Hematopoietic multipotent progenitor cell treated with erythropoietin and hydrocortisone succinate and interleukin-3 and kit ligand, for 15 days (in vitro differentiated cells): Measurements from ENCODE around the gene PANK1.
"Not testable (repeated sequence)": the region's sequence is repeated elsewhere in the genome, so short reads cannot be mapped to it uniquely, and the experiment has no call there.

Experiments
- DNase-seq: peaks from one replicate; pipeline ENCODE4 v3.0.0-alpha.2; 2015; ENCODE audit warnings: low spot score

Gene PANK1

DNA sequence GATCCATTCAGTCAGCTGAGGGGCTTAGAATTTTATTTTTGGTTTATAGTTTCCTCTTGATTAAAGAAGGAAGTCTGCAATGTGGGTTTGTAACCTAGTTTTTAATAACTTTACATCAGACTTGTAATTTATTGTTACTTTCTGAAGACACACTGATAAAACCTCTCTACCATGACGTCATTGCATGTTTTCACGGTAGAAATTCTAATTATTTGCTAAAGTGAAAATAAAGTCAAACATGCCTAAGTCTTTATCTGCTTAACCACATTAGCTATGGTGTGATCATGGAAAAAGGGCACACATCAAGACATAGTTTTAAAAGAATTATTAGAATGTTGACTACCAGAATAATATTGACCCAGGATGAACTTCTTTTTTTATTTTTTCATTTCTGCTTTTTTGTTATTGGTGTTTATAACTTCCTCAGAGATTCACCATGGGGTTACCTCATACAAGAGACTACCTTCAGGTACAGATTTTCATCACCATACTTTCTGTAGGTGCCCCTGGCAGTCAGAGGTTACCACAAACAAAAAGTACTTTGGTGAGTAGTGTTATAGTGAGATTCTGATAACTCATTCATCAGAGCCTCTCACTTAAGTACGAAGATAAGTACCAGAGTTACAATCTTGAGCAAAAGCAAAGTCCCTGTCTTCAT is 7.0 kb upstream of the PANK1 start:
- no peak for DNase-seq

DNA sequence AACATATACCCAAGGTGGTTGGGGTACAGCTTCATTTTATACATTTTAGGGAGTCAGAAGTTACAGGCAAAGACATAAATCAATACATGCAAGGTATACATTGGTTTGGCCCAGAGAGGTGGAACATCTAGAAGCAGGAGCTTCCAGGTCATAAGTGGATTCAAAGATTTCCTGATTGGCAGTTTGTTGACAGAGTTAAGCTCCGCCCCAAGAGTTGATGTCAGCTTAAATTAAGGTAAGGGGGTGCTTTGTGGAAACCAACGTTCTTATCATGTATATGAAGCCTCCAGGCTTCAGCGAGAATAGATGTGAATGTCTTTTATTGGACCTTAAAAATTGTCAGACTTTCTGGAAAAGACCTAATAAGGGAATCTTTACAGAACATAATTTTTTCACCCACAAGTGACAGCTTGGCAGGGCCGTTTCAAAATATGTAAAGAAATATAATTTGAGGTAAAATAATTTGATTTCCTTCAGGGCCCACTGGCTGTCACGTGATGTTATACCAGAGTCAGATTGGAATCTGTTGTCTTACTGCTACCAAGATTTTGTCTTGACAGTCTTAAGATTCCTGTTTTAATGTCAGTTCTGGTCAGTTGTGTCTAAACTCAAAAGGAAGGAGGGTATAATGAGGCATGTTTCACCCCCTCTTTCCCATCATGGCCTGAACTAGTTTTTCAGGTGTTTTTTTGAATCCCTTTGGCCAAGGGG is 6.3 kb upstream of the PANK1 start:
- no peak for DNase-seq

DNA sequence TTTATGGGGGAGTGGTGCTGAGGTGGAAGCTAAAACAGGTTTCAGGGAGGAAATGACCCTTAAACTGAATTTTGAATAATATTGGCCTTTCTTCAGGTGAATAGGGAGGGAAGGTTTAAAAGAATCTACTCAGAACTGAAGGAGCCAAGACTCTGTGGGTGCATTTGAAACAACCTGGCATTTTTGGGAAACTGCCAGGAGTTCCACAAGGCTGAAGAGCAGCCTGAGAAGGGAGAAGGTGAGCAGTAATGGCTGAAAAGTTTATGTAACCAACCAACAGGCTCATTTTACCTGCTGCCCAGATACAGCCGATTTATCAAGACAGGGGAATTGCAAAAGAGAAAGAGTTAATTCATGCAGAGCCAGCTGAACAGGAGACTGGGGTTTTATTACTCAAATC is 4.0 kb upstream of the PANK1 start:
- no peak for DNase-seq

DNA sequence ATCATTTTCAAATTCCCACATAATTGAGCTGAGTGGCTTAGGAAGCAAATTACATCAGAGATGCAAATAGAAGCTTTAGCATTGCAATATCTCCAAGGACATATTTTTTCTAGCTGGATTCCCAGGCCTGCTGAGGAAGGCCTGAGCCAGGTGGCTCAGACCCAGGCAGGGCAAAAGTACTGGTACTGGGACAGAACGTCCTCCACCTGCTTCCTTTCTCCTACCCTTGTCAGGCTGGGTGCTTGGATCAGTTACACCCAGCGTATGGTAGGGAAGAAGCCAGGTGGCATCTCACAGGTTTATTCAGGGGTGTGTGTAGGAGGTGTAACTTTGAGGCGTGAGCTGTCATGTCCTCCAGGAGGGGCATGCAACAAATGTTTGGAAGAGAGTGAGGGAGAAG is 3.0 kb upstream of the PANK1 start:
- DNase-seq, result no peak

DNA sequence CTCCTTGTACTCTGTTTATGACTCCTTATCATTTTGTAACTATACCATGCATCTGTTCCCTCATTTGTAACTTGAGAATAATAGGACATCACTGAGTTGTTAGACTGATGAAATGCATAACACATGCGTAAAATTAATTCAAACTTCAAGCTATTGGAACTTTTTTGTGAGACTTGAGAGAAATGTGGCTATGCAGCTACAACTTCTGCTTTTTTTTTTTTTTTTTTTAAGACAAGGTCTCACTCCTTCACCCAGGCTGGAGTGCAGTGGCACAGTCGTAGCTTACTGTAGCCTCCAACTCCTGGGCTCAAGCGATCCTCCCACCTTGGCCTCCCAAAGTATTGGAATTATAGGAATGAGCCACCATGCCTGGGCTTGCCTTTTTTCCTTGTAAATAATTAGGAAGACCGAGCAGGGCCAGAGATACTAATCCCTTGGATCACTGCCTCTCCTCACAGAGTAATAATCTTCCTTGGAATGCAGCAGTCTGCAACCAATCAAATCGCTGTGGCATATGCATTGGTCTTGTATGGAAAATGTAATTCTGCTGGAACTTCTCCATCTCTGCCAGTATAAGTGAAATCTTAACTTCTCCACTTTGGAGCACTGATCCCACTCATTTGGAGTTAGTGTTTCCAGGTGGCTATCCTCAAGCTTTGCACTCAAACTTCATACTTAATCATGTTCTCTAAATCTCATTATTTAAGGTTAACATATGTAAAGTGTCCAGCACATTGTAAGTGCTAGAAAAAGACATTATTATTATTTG is 2.0 kb upstream of the PANK1 start:
- DNase-seq, result no peak

DNA sequence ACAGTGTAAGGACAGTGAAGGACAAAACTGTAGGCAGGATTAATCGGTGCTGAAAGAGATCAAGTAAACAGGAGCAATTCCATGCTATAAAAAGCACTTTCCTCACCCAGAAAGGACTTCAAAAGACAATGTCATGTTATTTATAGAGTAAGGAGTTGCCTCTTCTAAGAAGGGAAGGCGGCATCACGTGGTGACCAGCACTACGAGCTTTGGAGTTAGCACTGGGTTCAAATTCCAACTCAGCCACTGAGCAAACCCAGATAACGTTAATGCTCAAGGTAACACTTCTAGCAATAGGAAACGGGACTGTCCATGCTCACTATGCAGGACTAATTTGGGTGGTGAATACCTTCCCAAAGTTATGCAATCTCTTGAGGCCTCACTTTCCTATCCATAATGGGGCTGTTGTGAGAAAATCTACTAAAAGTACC is 715 bp upstream of the PANK1 start:
- no peak for DNase-seq

DNA sequence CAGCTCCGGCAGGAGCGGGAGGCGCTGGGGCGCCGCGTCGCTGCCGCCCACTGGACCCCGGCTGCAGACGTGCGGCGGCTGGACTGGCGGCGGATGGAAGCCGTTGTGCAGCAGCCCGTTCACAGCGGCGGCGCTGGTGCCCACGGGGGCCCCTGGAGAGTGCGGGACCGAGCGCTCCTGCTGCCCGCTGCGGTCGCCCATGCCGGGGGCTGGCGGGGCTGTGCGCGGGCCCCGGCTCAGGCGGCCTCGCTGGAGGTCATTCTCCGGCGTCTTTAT is 413 bp downstream of the PANK1 start:
- DNase-seq, result no peak

DNA sequence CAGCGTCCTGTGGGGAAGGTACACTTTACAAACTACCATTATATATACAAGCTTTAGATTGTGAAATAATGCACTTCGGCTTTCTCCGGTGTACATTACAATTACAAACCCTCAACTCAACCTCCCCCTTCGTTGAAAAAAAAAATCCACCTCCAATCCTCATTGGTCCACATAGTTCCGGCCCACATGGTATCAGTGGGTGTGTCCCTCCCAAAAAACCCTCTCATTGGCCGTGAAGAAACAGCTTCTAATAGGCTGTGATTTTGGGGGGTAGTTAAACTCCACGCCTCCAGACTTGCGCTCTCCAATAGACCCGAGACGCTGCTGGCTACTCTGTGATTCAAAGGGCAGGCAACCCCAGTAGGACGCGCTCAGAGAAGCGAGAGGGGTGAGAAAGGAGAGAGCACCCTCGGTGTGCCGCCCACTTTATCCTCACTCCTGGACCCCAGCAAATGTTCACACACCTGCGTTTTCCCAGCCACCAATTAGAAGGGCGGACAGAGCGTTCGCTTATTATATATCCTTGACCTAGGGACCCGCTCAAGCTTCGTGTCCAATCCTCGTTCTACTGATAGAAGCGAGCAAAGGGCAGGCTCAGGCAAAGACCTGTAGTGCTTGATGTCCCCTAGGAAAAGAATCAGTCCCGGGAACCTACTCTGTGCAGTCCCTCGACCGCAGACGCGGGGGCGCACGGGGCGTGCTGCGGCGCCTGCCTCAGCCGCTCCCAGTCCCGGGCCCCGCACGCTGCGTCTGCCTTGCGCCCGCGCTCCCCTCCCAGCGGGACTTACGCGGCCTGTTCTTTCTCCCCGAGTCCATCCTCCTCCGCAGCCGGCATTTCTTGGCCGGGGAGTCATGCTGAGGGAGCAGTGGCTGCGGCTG is 991 bp downstream of the PANK1 start:
- DNase-seq, result peak; percentile 63

DNA sequence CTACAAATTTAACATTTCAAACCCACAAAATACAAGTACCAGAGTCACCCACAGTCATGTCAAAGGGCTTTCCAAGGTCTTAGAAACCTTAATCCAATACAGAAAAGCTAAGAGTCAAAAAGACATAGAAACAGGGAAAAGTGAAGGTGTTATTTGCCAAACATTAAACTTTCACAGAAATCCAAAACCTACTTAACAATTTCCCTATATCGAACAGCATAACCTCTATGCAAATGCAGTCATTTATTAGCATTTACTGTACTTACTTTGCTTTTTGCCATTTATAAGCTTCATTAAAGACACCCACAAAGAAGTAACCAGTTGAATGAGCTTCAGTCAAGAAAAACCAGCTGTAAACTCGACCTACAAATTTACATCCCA is 1.6 kb downstream of the PANK1 start:
- no peak for DNase-seq

DNA sequence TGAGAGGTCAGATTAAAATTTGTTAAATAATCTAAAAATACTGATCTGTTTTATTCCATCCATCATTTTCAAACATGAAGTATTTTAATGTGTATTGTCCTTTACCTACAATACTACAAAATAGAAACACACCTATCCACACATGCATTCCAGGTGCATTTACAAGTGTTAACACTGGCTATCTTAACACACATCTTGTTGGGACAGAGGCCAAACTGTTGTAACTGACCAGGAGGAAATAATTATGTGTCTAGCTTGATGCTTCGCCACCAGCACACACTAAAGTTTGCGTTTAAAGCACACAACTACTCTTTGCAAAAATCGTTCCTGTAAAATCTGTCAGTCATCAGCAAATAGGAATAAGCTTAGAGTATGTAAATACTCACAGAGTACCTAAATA is 2.8 kb downstream of the PANK1 start:
- DNase-seq, result no peak

DNA sequence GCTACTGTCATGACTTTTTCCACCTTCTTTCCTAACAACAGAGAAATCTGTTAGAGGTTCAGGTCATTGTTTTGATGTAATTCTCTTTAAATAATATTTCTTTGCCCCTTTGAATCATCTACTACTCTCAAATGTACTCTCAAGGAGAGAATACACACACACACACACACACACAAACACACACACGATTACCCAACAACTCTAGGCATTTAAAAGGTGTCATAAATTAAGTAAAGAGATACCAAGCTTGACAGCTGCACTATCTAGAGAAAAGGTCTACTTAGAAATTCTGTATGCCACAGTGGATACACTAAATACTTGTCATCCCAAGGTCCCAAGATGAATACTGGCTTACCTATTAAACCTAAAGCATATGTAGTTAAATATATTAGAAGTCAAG is 4.8 kb downstream of the PANK1 start:
- DNase-seq, result no peak

DNA sequence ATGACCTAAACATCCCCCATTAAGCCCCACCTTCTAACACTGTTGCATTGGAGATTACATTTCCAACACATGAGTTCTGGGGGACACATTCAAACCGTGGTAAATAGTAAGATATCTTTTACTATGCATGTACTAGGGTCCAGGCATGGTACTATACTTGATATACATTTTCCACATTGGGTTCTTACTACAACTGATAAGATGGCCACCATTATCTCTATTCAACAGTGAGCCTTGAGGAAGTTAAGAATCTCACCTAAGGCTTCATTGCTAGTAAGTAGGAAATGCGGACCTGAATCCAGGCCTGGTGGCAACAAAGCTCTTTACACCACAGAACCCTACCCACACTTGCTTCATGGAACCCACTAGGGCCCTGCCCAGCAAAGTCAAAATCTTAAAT is 5.7 kb downstream of the PANK1 start:
- DNase-seq, result no peak

DNA sequence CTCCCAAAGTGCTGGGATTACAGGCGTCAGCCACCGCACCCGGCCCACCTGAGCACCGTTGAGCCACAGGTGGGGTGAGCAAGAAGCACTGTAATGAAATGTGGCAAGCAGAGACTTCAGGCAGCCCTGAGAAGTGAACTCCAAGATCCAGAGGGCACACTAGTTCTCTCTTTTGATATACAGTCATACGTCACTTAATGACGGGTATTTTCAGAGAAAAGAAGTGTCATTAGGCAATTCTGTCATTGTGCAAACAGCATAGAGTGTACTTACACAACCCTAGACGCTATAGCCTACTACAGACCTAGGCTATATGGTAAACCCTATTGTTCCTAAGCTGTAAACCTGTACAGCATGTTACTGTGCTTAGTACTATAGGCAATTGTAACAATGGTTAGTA is 7.9 kb downstream of the PANK1 start:
- no peak for DNase-seq

DNA sequence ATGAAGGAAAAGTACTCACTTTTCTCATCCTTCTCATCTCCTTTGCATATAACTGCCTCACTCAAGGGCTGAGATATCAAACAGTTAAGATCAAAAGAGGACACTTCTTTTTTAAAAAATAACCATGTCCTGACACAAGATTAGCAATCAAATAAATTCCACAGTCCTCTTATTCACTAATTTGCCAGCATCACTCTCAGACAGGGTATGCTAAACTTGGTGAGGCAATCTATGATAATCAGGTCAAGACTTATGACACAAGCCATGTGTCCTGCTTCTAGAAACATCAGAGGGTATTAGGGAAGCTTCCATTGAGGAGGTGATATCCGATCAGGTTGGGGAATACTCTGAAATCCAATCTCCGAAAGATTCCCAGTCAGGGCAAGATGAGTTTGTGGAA is 10.4 kb downstream of the PANK1 start:
- no peak for DNase-seq

DNA sequence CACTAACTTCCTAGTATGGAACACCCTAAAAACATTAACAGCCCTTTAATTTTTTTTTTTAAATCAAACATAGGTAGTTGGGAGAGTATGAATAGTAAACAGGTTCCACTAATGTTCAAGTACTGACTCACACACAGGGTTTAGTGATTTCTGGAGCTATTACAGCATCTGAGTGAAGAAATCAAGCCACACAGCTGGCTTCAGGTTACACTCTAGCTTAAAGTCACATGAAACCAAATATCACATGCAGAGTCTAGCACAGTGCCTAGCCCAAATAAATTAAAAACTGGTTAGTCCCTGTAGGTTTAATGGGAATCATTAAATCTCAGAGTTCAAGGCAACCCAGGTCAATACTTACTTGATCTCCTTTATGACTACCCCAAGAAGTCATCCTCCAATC is 11.6 kb downstream of the PANK1 start:
- no peak for DNase-seq

DNA sequence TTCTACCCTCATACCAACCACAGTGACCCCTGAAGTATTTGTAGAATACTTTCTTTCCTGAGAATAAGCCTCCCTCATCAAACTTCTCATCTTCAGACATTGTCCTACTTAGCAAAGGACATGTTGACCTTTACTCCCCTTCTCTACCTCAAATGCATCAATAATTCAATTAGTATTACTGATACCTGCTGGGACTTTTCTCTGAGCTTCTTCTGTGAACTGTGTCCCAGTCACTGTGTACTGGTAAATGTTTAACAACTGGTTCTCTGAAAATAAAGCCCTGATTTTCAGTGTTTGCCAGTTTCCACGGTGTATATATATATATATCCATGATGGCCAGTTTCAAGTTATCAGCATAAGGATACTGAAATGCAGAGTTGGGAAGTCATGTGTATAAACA is 12.2 kb downstream of the PANK1 start:
- no peak for DNase-seq

DNA sequence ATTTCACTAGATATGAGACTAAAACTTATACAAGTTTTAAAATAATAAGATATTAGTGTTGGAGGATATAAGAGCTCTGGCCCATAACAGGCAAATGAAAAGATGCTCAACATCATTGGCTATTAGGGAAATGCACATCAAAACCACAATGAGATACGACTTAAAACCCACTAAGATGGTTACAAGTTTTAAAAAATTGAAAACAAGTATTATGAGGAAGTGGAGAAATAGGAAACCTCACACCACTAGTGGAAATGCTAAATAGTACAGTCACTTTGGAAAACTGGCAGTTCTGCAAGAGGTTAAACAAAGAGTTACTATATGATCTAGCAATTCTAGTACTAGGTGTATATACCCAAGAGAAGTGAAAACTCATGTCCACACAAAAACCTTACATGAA is 17.2 kb downstream of the PANK1 start:
- no peak for DNase-seq

DNA sequence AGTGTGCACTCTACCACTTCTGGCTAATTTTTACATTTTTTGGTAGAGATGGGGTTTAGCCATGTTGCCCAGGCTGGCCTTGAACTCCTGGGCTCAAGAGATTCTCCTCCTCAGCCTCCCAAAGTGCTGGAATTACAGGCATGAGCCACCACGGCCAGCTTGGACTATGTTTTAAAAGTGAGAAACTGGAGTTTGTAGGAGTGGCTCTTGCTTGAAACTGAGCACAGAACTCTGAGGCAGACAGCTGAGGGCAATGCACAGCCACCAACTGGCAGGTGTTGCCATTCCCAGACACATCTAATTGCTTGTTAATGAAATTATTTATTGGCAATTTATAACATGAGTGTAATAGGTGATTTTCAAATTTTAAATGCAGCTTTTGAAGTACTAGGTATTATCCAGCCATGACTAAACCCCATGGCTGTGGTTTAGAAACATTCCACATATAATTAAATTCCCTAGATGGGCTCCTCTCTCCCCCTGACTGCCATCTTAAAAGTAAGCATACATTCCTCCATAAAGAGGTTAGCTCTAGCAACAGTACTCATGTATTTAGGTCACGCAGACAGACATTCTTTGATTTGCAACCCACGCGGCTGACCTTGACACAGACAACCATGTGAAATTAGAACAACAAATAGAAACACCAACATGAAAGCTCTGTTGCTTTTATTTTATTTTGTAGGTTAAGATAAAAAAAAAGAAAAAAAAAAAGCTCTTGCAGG is 19.8 kb downstream of the PANK1 start:
- DNase-seq, result no peak

DNA sequence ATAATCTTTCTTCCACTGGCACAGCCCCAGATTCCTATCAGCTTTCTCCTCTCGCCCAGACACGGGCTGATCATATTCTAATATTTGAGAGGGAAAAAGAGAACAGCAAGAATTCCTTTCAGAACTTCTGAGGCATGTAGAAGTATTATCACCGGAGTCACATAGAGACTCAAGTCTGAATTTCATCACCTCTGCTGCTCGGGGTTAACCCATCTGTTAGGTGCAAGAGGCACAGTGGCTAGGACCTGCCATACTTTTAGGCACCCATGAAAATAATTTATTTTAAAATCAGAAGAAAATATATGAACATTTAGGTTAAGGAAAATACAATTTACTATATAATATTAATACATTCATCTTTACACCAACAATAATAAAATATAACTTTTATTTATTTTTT is 21.0 kb downstream of the PANK1 start:
- no peak for DNase-seq

DNA sequence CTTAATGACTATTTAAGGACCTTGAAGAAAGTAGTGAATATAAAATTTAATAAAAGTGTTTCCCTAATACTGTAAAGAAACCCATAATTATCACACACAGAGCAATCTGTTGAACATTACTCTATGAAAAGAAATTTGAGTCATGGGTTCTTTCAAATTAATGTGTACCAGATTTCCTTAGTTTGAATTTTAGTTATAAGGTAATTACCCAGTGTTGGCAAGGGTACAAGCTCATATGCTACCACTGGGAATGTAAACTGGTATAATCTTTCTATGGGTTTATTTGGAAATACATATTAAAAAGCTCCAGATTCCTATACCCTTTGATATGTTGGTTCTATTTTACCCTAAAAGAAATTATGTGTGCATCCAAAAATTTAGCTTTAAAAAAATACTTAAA is 22.9 kb downstream of the PANK1 start:
- DNase-seq, result no peak

DNA sequence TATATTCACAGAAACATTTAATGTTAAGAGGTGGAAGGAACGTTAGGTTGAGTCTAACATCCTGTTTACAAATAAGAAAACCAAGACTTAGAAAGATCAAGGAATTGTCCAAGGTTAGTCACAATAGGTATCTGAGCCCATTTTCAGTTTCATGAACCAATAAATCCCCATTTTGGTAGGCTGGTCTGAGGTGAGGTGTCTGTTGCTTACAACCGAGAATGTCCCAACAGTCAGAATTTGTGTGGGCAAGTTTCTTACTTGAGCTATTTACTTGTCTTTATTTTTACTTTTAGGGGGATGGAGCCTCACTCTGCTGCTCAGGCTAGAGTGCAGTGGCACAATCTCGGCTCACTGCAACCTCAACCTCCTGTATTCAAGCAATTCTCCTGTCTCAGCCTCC is 23.6 kb downstream of the PANK1 start:
- DNase-seq, result no peak

DNA sequence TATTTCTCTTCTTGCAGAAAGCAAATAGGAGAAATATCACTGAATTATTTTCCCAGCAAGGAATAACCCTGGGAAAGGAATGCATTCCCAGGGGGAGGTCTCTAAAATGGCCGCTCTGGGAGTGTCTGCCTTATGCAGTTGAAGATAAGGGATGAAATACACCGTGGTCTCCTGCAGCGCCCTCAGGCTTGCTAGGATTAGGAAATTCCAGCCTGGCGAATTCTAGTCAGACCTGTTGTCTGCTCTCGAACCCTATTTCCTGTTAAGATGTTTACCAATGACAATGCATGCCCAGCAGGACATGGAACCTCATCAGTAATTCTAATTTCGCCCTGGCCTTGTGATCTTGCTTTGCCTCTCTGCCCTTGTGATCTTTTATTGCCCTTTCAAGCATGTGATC is 24.7 kb downstream of the PANK1 start:
- not testable (repeated sequence) for DNase-seq
